NCI-H2029 (cell line): ENCODE results near the gene ISX.
A peak's percentile ranks its signal among the peaks of the same experiment; 100 is the strongest.

ENCODE experiments used
- DNase-seq: peaks from one replicate; lab custom pipeline; 2025; lab: John Stamatoyannopoulos, UW

The ISX gene

DNA sequence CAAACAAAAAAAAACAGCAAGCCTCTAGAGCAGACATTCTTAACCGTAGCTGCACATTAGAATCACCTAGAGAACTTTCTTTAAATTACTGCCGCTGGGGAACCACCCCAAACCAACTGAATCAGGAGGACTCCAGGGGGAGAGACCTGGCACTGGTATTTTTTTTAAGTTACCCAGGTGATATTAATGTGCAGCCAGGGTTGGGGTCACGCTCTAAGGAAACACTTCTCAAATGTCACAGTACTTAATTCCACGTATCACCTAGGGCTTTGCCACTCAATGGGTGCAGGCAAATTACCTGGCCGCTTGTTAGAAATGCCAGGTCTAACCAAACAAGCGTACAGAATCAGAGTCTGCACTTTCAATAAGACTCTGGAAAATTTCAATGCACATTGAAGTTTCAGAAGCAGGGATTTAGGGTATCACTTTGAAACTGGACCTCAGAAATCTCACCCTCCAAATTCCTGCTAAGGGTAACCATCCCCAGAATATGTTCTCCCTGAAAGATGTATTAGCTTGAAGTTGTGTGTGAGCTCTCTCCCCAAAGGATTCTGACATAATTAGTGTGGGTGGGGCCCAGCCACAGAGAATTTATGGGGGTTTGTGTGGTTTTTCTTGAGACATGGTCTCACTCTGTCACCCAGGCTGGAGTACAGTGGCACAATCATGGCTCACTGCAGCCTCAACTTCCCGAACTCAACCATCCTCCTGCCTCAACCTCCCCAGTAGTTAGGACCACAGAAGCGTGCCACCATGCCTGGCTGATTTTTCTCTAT lies 12.7 kb upstream of the ISX start:
- DNase-seq: no peak

DNA sequence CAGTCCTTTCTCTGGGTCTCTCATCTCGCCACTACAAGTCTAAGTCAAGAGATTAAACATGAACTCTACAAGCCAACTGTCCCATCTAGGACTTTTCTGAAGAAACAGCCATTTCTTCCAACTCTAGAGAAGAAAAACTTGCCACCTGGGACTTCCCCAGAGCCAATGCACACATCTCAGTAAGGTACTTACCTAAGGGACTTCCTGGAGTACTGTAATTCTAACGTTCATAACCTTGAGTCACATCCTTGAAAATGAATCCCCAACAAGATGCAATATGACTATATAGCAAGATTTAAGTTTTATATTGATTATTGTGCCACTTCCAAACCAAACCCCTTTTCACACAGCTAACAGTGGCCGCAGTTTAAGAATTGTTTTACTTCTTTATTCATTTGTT lies 11.9 kb upstream of the ISX start:
- DNase-seq: no peak

DNA sequence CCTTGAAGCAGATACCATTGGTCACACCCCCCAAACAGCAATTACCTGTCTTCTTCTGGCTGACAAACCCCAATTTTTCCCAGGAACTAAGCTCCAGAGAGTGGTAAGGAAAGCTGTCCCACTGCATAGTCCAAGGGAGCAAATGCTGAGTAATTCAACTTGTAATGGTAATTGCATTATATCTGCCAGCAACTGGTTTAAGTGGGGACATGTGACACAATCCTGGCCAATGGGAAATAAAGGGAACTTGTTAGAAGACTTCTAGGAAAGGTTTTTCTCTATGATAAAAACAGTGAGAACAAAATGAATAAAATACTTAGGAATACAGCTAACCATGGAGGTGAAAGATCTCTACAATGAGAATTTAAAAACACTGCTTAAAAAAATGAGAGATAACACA lies 9.5 kb upstream of the ISX start:
- no peak for DNase-seq

DNA sequence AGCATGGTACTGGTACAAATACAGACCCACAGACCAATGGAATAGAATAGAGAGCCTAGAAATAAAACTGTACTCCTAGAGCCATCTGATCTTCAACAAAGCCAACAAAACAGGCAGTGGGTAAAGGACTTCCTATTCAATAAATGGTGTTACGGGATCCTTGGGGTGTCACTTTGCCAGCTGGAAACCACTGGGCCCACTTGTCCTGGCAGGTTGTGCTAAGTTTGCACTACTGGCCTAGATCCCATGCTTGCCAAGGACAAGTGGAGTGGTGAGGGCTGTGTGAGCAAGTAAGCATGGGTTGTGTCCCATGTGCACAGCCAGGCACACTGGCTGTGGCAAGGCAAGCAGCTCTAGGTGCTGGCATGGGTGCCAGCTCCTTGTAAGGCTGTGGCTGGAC lies 8.8 kb upstream of the ISX start:
- DNase-seq: no peak

DNA sequence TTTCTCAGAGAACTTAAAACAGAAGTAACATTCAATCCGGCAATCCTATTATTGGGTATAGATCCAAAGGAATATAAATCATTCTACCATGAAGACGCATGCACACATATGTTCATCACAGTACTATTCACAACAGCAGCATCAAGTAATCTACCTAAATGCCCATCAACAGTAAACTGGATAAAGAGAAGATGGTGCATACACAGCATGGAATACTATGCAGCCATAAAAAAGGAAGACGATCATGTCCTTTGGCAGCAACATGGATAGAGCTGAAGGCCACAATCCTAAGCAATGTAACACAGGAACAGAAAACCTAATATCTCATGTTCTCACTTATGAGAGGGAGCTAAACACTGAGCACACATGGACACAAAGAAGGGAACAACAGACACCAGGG lies 6.3 kb upstream of the ISX start:
- DNase-seq: no peak

DNA sequence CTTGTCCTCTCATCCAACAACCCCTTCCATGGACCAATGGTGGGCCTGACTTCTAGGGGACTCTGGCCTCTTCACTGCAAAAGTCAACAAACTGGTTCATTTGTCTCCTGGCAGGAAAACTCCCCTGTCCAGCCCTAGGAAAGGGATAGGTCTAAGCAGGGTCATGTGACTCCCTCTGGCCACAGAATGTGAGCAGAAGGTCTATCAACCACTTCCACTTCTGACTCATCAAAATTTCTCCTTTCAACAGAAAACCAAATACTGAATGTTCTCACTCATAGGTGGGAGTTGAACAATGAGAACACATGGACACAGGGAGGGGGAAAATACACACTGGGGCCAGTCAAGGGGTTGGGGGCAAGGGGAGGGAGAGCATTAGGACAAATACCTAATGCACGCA lies 1.3 kb upstream of the ISX start:
- no peak for DNase-seq

DNA sequence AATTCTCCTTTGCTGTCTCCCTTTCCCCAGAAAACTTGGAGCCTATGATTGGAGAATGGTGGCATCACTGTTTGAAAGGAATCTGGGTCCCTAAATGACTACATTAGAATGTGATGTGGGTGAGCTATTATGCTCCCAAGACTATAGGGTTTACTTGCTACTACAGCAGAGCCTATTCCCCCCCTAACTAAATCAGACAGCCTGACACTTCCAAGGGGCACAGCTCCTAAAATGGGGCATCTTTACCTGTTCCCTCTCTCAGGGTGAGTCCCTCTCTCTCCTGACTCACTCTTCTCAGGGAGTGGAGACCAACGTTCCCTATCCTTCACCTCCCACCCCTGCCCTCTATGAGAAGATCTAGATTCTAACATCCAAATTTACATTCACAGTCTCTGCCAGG lies 775 bp upstream of the ISX start:
- no peak for DNase-seq

DNA sequence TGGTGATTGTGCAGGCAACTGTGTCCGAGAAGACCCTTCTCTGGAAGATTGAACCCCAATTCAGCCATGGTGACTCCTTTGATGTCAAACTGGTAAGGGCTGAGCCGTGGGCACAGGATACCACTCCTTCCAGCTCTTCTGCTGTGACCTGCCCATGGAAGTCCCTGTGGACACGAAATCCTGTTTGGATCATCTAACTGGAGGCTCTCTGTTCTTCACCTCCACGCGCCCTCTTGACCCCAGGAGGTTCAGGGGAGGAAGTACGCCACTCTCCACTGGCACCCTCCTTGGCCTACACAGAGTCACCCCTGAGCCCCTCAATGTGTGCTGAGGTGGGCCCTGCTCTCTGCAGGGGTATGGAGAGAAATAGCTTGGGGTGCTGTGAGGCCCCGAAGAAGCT lies 810 bp downstream of the ISX start:
- no peak for DNase-seq

DNA sequence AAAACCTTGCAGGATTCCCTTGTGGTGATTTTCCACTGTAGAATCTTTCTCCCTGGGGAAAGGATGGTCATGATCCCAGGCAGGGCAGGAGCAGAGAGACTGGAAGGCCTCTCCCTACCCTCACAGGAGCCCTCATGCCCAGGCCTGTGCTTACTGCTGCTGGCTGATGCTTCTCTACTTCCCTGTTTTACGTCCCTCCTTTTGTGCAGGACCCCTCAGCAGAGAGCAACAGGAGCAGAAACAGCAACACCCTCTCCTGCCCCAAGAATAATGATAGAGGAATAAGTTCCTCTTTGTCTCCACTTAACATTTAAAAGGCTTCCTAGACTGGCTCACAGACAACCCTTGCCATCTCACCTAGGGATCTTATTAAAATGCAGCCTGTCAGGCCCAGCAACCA lies 3.6 kb downstream of the ISX start:
- no peak for DNase-seq

DNA sequence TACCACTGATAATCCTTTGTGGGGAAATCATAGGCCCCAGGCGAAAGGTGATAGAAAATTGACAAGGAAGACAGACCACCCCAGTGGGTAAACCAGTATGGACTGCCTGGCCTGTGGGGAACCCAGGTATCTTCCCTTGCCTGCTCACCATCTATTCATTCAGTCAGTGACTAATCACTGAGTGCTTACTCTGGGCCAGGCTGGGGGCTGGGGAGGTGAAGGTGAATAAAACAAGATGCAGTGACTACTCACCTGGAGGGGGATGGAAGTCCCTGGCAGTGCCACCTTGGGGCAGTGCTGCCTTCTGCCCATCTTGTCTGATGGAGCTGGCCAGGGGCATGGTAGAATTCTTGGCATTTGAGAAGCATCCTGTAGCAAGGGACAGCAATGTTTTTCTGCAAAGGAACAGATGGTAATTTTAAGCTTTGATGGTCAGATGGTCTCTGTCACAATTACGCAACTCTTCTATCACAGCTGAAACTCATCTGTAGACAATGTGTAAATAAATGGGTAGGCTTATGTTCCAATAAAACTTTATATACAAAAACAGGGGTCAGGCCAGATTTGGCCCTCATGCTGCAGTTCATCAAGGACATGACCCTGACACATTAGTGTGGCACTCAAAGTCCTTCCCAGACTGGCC lies 4.6 kb downstream of the ISX start:
- no peak for DNase-seq

DNA sequence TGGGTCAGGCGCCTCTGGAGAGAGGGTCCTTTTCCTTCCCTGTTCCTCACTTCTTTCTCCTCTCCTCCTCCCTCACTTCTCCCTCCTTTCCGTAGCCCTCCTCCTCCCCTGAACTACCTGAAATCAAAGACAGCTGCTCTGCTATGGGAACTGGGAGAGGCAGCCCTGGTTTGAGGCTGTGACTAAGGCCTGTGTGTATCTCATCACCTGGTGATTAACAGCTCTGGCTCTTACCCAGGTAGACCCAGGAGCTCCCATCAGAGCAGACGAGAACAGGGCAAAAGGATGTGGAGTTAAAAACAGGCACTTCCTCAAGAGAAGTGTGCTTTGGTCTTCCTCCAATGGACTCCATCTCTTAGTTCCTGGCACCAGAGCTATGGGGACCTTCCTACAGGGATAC lies 5.8 kb downstream of the ISX start:
- no peak for DNase-seq

DNA sequence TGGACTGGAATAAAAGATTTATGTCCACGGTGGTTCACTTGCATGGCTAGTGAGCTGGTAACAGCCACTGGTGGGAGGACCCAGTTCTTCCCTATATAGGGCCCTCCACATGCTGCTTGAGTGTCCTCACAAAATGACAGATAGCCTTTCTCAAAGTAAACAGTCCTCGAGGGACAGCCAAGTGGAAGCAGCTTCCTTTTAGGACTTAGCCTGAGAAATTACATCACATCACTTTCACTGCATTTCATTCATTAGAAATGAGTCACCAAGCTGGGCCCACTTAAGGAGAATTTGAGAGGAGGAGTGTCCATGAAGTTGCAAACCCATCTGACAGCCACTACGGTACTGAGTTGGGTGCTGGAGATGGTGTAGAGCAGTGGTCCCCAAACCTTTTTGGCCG lies 7.0 kb downstream of the ISX start:
- peak; percentile 21 for DNase-seq

DNA sequence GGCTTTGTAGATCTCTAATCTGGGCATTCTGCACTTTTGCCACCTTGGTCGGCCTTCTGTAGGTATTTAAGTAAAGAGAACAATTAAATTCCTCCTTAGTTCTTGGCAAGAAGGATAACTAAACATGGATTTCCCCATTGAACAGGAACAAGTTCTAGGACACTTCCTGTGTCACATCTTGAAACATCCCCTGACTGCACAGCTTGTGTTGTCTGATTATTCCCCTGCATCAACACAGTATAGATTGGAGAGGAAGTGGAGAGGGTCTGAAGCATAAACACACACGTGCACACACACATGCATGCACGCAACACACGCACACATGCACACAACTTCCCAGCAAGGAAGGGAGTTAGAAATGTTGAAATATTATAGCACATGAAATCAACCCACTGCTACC lies 8.6 kb downstream of the ISX start:
- DNase-seq: no peak

DNA sequence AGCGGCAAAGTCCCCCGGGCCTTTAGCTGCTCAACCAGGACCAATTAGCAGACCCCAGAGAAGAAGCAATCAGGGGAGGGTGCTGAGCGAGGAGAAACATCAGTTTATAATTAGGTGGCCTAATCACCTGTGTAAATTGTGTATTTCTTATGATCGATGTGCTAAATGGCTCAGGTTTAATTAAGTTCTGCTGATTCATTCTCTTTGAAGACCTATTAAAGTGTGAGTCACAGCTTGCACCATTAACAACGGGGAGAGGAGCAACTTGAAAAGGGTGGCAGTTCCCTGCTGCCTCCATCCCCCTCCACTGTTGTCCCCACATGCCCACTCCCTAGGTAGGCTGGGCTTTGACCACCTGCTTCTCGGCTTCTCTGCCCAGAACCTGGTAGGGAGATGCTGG lies 10.7 kb downstream of the ISX start:
- no peak for DNase-seq

DNA sequence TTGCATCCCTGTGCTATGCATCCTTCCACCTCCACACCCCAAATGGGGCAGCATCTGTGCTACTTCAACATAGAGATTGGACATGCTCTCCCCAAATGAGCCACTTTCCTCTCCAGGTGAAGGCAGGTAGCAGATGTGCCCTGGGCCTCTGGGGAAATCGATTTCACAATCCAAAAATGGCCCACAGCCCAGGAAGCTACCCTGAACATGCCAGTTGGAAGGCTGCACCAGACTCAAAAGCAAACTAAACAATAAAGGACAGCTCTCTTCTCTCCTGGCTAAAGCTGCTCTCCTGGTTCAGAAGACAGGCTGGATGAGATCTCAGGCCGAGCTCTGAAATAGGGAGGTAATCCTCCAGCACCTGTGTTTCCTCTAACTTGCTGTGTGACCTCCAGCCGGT lies 19.7 kb downstream of the ISX start:
- DNase-seq: no peak

DNA sequence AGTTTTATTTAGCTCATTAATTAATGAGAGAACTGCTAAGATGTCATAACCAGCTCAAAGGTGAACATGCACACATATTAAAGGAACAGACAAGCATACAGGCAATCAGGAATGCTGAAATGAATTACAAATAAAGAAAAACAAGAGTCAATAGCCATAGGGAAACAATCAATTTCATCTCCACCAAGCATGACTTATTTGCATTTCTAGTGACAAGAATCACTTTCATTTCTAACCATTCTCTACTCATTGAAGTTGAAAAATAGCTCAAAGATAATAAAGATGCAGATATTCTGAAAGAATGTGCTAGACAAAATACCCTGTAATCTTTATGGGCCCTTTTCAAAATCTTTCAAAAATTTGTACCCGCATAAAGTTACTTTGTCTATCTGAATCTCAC lies 23.2 kb downstream of the ISX start:
- no peak for DNase-seq

DNA sequence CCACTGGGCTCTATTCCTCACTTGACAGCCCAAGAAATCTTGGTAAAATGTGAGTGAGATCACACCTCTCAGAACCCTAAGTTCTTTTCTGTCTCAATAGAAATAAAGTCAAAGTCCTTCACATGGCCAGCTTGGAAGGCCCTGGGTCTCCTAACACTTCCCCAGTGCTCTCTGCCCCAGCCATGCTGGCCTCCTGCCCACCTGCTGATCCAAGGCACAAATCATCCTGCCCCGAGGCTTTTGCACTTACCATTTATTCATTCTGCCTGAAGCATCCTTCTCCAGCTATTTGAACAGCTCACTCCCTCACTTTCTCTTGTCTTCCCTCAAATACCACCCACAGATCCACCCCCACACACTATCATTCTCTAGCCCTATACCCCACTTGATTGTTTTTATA lies 26.4 kb downstream of the ISX start:
- no peak for DNase-seq

DNA sequence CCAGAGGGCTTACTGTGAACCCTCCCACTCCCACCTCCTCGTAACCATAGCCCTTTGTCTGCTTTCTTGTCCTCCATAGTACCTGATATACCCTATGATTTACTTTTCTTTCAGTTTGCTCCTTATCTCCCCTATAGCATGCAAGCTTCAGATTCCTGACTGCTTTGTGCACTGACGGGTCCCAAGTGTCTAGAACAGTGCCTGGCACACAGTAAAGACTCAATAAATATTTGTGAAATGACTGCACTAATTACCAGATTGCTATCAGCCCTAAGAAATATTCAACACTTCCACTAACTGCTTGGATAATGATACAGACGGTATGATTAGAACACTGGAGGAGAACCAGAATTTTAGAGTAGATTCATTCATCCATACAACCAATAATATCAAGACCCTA lies 33.0 kb downstream of the ISX start:
- DNase-seq: no peak

DNA sequence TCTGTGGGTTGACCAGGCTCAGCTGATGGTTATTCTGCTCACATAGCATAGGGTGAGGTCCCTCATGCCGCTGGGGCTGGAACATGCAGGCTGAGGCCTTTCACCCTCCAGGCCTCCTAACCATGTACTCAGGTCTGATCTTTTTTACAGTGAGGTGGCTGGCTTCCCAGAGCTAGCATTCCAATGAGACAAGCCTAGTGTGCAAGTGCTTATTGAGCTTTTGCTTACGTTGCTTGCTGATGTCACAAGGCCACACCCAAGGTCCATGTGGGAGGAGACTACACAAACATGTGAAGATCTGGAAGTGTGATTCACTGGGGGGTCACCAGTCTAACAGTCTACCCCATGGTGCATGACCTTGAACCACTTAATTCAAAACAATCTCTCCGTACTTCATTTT lies 33.9 kb downstream of the ISX start:
- DNase-seq: no peak

DNA sequence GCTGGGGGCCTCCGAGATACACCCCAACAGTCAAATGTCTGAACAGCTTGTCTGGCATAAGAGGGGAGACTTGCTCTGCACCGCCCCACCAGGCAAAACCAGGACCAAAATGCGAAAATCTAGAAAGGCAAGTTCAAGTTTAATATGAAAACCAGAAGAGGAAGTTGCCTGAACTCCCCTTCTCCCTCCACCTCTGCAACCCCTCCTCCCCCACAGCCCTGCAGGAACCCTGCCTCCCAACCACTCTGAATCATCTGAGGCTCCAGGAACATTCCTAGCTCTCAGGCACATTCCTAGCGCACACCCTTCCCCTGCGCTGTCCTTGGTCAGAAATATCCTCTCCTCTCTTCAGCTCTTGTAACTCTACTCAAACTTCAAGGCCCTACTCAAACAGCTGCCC lies 36.7 kb downstream of the ISX start:
- no peak for DNase-seq

DNA sequence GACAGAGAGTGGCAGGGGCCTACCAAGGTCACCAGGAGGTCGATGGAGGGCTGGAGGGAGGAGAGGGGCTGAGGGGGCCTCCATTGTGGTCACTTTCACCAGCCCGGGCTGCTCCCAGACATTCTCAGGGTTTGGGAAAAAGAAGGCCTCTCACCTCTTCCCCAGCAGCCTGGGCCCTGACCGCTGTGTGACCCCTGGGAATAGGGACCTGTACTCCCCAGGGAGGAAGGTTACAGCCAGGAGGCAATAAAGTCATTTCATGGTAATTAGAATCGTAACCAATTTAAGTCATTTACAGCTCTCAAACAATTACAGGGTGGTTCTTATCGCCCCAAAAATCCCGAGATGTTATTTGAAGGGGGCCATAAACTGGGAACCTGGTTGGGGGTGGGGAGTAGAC lies 37.8 kb downstream of the ISX start:
- no peak for DNase-seq

DNA sequence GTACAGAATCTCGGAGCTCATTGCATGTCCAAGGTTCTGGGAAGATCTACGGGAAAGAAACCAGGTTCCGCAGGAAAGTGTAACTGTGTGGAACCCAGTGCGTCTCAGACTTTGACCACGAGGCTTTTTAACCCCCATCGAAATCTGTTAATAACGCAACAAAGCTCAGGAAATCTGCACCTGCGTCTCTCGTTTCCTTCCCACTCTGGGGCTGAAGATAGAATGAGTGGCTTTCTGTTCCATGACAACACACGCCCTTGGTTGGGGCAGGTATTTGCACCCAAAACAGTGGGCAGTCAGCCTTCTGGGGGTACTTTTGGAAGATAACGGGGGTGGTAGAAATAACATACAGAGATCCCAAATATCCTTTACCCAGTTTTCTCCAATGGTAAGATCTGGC lies 38.5 kb downstream of the ISX start:
- DNase-seq: no peak

DNA sequence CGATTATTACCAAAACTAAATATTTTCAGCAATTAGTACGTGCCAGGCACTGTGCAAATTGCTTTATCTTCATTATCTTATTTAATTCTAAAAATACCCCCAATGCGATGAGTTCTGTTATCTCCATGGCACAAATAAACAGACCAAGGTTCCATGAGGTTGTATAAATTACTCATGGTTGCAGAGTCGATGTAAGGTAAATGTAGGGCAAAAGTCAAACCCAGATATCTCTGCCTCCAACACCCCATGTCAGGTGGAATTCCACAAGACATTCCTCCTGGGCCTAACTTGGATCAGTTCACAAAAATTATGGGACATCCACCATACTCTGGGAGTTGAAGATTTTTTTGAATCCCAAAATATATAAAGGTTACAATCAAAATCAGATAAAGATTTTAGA lies 43.7 kb downstream of the ISX start:
- no peak for DNase-seq

DNA sequence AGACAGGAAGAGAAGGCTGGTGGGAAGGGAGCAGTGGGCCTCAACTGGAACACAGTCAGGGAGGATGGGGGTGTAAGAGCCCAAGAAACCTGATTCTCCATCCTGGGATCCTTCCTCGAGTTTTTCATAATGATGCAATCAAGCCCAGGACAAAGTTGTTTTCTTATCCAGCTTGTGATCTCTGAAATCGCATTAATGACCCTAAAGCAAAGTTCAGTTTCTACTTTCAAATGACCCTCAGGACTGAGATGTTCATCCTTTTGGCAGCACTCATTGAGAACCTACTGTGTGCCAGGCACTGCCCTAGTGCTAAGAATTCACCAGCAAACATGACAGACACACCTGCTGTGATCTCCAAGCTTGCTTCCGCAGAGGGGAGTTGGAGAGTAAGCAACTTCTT lies 45.3 kb downstream of the ISX start:
- DNase-seq: no peak
